ENCODE results near the gene RPL13. TPM values are rescaled to one million over a fixed set of nuclear protein-coding genes. Genes with fewer than 3 reads are reported as not detected.

The RPL13 gene
- total RNA-seq, 3 donors from 2014 or later (not counting 1 experiment from before 2014, with no cell fraction given): 1,286 to 1,549 (median 1,294) TPM

GRCh38 chr16:89612415-89613166, 52.1 kb downstream of the RPL13 start:
- WGBS (ENCODE audit: insufficient coverage): 93% methylated on average over 20 of the region's 20 CpGs
- no peak for DNase-seq
- no peak for TF ChIP-seq CTCF (IDR thresholded peaks at IDR 0.05)

GRCh38 chr16:89613231-89613953, 52.9 kb downstream of the RPL13 start, which contains the start of gene DPEP1:
Gene DPEP1, plus strand, starts transcription at chr16:89613642. Its CDS starts 16,769 bp downstream, at chr16:89630411.
- intact Hi-C loops (cut with micrococcal nuclease): no loop called here
- no peaks in the 10 kb centered on the region for H3K36me3 ChIP-seq (ENCODE audit: control insufficient read depth, insufficient read depth, low read length)
- Mint-ChIP-seq H3K9me3 (peaks cover 2 to 3% of the 10 kb centered on the region in 2 donors), H3K36me3 (no peaks in the 10 kb centered on the region), H3K27me3 (ENCODE audit: low read depth in 2 of 2) (peaks cover 0 to 7% of the 10 kb centered on the region in 2 donors), H3K27ac (no peak within 1 kb of the TSS), H3K4me3 (no peak within 1 kb of the TSS), H3K4me1 (peaks cover 12 to 14% of the 10 kb centered on the region in 2 donors)
- no peak within 1 kb of the TSS for H3K27ac ChIP-seq (ENCODE audit: low read length)
- ATAC-seq: no peak
- no peak for DNase-seq
- peaks cover 22% of the 10 kb centered on the region for H3K4me1 ChIP-seq (ENCODE audit: control insufficient read depth, insufficient read depth, low read length)
- no peak within 1 kb of the TSS for H3K4me3 ChIP-seq (ENCODE audit: low read length)
- WGBS (ENCODE audit: insufficient coverage): 68% methylated on average over 19 of the region's 19 CpGs
- no peak for TF ChIP-seq CTCF (IDR thresholded peaks at IDR 0.05)
- H3K27me3 ChIP-seq (ENCODE audit: control insufficient read depth, insufficient read depth, low read length): no peaks in the 10 kb centered on the region
- H3K9me3 ChIP-seq (ENCODE audit: control insufficient read depth, insufficient read depth, low read length): peaks cover 13% of the 10 kb centered on the region

More at GRCh38 chr16:89612415-89613166, 52.1 kb downstream of the RPL13 start:
- Mint-ChIP-seq H3K27ac (no peak overlapping the region), H3K27me3 (ENCODE audit: low read depth in 2 of 2) (peaks cover 0 to 7% of the 10 kb centered on the region in 2 donors), H3K4me1 (peaks cover 12 to 14% of the 10 kb centered on the region in 2 donors), H3K36me3 (no peaks in the 10 kb centered on the region), H3K4me3 (no peak overlapping the region), H3K9me3 (peaks cover 2 to 3% of the 10 kb centered on the region in 2 donors)
- no peaks in the 10 kb centered on the region for H3K36me3 ChIP-seq (ENCODE audit: control insufficient read depth, insufficient read depth, low read length)
- no peak overlapping the region for H3K27ac ChIP-seq (ENCODE audit: low read length)
- intact Hi-C loops (cut with micrococcal nuclease): no loop called here
- H3K4me1 ChIP-seq (ENCODE audit: control insufficient read depth, insufficient read depth, low read length): peaks cover 22% of the 10 kb centered on the region
- H3K4me3 ChIP-seq (ENCODE audit: low read length): no peak overlapping the region
- ATAC-seq: no peak
- peaks cover 13% of the 10 kb centered on the region for H3K9me3 ChIP-seq (ENCODE audit: control insufficient read depth, insufficient read depth, low read length)
- no peaks in the 10 kb centered on the region for H3K27me3 ChIP-seq (ENCODE audit: control insufficient read depth, insufficient read depth, low read length)

- H3K27ac ChIP-seq (ENCODE audit: low read length): no peak overlapping the region
- Mint-ChIP-seq H3K27ac (no peak overlapping the region), H3K4me3 (no peak overlapping the region), H3K27me3 (ENCODE audit: low read depth in 2 of 2) (peaks cover 0 to 7% of the 10 kb centered on the region in 2 donors), H3K36me3 (no peaks in the 10 kb centered on the region), H3K4me1 (peaks cover 12 to 14% of the 10 kb centered on the region in 2 donors), H3K9me3 (peaks cover 2 to 3% of the 10 kb centered on the region in 2 donors)
- TF ChIP-seq CTCF (IDR thresholded peaks at IDR 0.05): no peak
- intact Hi-C loops (cut with micrococcal nuclease): no loop called here
- H3K9me3 ChIP-seq (ENCODE audit: control insufficient read depth, insufficient read depth, low read length): peaks cover 13% of the 10 kb centered on the region
- ATAC-seq (no peak), DNase-seq (no peak)
- no peaks in the 10 kb centered on the region for H3K27me3 ChIP-seq (ENCODE audit: control insufficient read depth, insufficient read depth, low read length)
- H3K36me3 ChIP-seq (ENCODE audit: control insufficient read depth, insufficient read depth, low read length): no peaks in the 10 kb centered on the region
- H3K4me1 ChIP-seq (ENCODE audit: control insufficient read depth, insufficient read depth, low read length): peaks cover 22% of the 10 kb centered on the region
- 94% methylated on average over 22 of the region's 22 CpGs for WGBS (ENCODE audit: insufficient coverage)
- no peak overlapping the region for H3K4me3 ChIP-seq (ENCODE audit: low read length)
Measured at GRCh38 chr16:89613954-89614459, 53.5 kb downstream of the RPL13 start.

Other genes starting within 250 kb of the RPL13 start
- gene ANKRD11, start 70.1 kb upstream of the RPL13 start, total RNA-seq: 100 to 1,000 TPM; 230 to 299 (median 287) TPM
- gene SPG7, start 52.3 kb upstream of the RPL13 start, total RNA-seq: 100 to 1,000 TPM; 142 to 195 (median 180) TPM
- gene CPNE7, start 15.1 kb downstream of the RPL13 start, total RNA-seq: 1 to 10 TPM; 1.1 to 1.8 (median 1.2) TPM
- gene DPEP1, start 53.0 kb downstream of the RPL13 start, total RNA-seq: not detected
- gene CHMP1A, start 97.0 kb downstream of the RPL13 start, total RNA-seq: 100 to 1,000 TPM; 124 to 135 (median 134) TPM
- gene SPATA33, start 97.2 kb downstream of the RPL13 start, total RNA-seq: 10 to 100 TPM in 1 of 3 donors, 1 to 10 TPM in 2; 6.5 to 11.9 (median 8.4) TPM
- gene CDK10, start 126.0 kb downstream of the RPL13 start, total RNA-seq: 100 to 1,000 TPM; 102 to 123 (median 114) TPM
- 10 to 100 TPM; 23.1 to 37.9 (median 24.0) TPM for gene SPATA2L, start 141.0 kb downstream of the RPL13 start, total RNA-seq
- gene VPS9D1, start 160.2 kb downstream of the RPL13 start, total RNA-seq: 10 to 100 TPM; 31.7 to 43.0 (median 35.4) TPM
- gene ZNF276, start 160.9 kb downstream of the RPL13 start, total RNA-seq: 100 to 1,000 TPM; 146 to 206 (median 186) TPM

Measured in natural killer cell (primary cell).